ENCODE data around the gene DIS3L2.

DIS3L2 gene

DNA sequence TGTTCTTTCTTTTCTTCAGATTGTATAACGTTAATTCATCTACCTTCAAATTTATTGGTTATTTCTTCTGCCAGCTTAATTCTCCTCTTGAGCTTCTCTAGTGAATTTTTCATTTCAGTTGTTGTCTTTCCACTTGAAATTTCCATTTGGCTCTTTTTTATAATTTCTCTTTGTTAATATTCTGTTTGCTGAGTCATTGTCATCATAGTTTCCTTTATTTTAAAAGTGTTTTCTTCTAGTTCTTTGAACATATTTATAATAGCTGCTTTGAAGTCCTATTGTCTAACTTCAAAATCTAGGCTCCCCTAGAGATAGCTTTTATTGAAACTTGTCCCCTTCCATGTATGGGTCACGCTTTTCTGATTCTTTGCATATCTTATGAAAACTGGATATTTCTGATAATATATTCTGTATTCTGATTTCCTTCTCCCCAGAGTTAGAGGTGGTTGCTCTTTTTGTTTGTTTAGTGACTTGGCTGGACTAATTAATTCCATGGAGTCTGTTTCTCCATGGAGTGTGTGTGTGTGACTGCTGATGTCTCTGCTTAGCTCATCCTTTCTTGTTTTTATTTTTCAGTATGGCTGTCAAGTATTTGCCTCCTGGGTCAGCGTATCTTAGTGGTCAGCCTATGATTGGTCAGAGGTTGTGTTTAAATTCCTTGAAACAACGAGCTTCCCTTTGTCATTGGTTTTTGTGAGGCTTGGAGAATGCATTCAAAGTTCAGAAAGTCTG lies 47.6 kb downstream of the DIS3L2 start:
- no peak for TF ChIP-seq CTCF (IDR thresholded peaks at IDR 0.05; ENCODE audit: insufficient read depth, low read length, poor library complexity, severe bottlenecking)
- no peaks in the 10 kb centered on the region for H3K36me3 ChIP-seq (ENCODE audit: control insufficient read depth, insufficient read depth, low read length)
- no peak overlapping the region for H3K4me3 ChIP-seq (replicated peaks; ENCODE audit: low read depth, low read length)
- H3K27me3 ChIP-seq (replicated peaks; ENCODE audit: control insufficient read depth, insufficient read depth, low read length) = no peaks in the 10 kb centered on the region
- DNase-seq (ENCODE audit: extremely low read depth, insufficient read length) = no peak

- no peak for TF ChIP-seq CTCF (IDR thresholded peaks at IDR 0.05; ENCODE audit: insufficient read depth, low read length, poor library complexity, severe bottlenecking)
- Histone ChIP-seq H3K4me3 (replicated peaks; ENCODE audit: low read depth, low read length) (no peak overlapping the region), H3K36me3 (ENCODE audit: control insufficient read depth, insufficient read depth, low read length) (no peaks in the 10 kb centered on the region), H3K27me3 (replicated peaks; ENCODE audit: control insufficient read depth, insufficient read depth, low read length) (no peaks in the 10 kb centered on the region)
- no peak for DNase-seq (ENCODE audit: extremely low read depth, insufficient read length)
These were observed 48.2 kb downstream of the DIS3L2 start for GRCh38 chr2:232009639-232010274.

GRCh38 chr2:232013701-232014353 lies 52.3 kb downstream of the DIS3L2 start:
- Histone ChIP-seq H3K36me3 (ENCODE audit: control insufficient read depth, insufficient read depth, low read length) (no peaks in the 10 kb centered on the region), H3K4me3 (replicated peaks; ENCODE audit: low read depth, low read length) (no peak overlapping the region), H3K27me3 (replicated peaks; ENCODE audit: control insufficient read depth, insufficient read depth, low read length) (no peaks in the 10 kb centered on the region)
- TF ChIP-seq CTCF (IDR thresholded peaks at IDR 0.05; ENCODE audit: insufficient read depth, low read length, poor library complexity, severe bottlenecking) = no peak
- DNase-seq (ENCODE audit: extremely low read depth, insufficient read length) = peak; percentile 3

- no peaks in the 10 kb centered on the region for H3K27me3 ChIP-seq (replicated peaks; ENCODE audit: control insufficient read depth, insufficient read depth, low read length)
- no peak for DNase-seq (ENCODE audit: extremely low read depth, insufficient read length)
- no peak for TF ChIP-seq CTCF (IDR thresholded peaks at IDR 0.05; ENCODE audit: insufficient read depth, low read length, poor library complexity, severe bottlenecking)
- H3K36me3 ChIP-seq (ENCODE audit: control insufficient read depth, insufficient read depth, low read length) = no peaks in the 10 kb centered on the region
- H3K4me3 ChIP-seq (replicated peaks; ENCODE audit: low read depth, low read length) = no peak overlapping the region
These were observed 53.2 kb downstream of the DIS3L2 start for GRCh38 chr2:232014681-232015080.

DNA sequence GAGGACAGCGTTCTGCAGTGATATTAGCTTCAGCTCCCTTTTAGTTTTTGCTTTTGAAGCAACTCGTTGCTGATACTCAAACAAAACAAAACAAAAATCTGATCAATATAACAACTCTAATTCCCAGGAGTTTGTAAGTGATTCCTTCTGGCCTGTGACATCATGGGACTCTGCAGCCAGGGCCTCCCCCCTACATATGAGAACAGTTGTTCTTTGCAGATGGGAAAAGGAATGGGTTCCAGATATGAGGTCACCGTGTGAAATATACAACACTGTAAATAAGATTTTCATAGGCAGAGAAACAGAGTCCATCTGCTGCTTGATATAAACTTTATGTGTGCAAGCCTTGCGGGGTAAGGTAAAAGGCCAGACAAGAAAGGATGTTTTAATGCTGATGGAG lies 56.7 kb downstream of the DIS3L2 start:
- Histone ChIP-seq H3K4me3 (replicated peaks; ENCODE audit: low read depth, low read length) (no peak overlapping the region), H3K27me3 (replicated peaks; ENCODE audit: control insufficient read depth, insufficient read depth, low read length) (no peaks in the 10 kb centered on the region), H3K36me3 (ENCODE audit: control insufficient read depth, insufficient read depth, low read length) (peaks cover 1% of the 10 kb centered on the region; the same call in 1 of the 2 replicates)
- DNase-seq (ENCODE audit: extremely low read depth, insufficient read length) = no peak
- no peak for TF ChIP-seq CTCF (IDR thresholded peaks at IDR 0.05; ENCODE audit: insufficient read depth, low read length, poor library complexity, severe bottlenecking)

Data from GM06990 (cell line).